Breast epithelium (tissue), 3 donors: ENCODE data around the gene ATF2.
"Not testable (repeated sequence)": the region's sequence is repeated elsewhere in the genome, so short reads cannot be mapped to it uniquely, and the experiment has no call there.

Experiments
- CTCF ChIP-seq, 3 donors: fragments of 450-650 bp; IDR thresholded peaks; one replicate each; pipeline ENCODE4 v1.5.1; 2016 to 2017; ENCODE audit warnings: antibody characterized with exemption in 3 of 3, mild to moderate bottlenecking in 3 of 3, moderate library complexity in 3 of 3
- POLR2A ChIP-seq: fragments of 450-650 bp; IDR thresholded peaks from one replicate; pipeline ENCODE4 v1.6.1; 2016; ENCODE audit warnings: antibody characterized with exemption, mild to moderate bottlenecking, moderate library complexity
- POLR2AphosphoS5 ChIP-seq, 3 donors: sonication (generic); formaldehyde crosslinking; IDR thresholded peaks; one replicate each; pipeline ENCODE4 v1.6.1; 2017; ENCODE audit warnings: antibody characterized with exemption in 3 of 3

- TF ChIP-seq CTCF (IDR thresholded peaks at IDR 0.05); POLR2AphosphoS5 (IDR thresholded peaks at IDR 0.05); POLR2A: not testable (repeated sequence)
These were observed 59.9 kb downstream of the ATF2 start for GRCh38 chr2:175108091-175108490.
